K562 (cell line): ENCODE data around the gene NEDD8. TPM values are rescaled to one million over a fixed set of nuclear protein-coding genes. Genes with fewer than 3 reads are reported as not detected.

ENCODE experiments used
- ATAC-seq: fragments of 200-7000 bp; cut with Tn5 transposase; 3 replicates; pipeline ENCODE4 v1.9.1; 2020; ENCODE audit warnings: moderate library complexity
- BruUV-seq: library from RNA; stranded (reverse); fragments of 400-500 nt; replicated peaks from 2 replicates; lab custom pipeline; 2021; lab: Mats Ljungman, UMichigan
- CTCF ChIA-PET: fragments of 300-600 bp; formaldehyde crosslinking; extraction: SDS; loops from one replicate; lab custom pipeline; 2021; ENCODE audit warnings: low intra/inter-chr PET ratio; lab: Yijun Ruan, JAX
- POLR2A ChIA-PET: fragments of 300-600, 350-650 bp; sonication (Branson Sonifier 250); formaldehyde crosslinking; extraction: SDS; loops from one replicate; lab custom pipeline; 2021; ENCODE audit warnings: antibody characterized with exemption, inconsistent platforms; lab: Yijun Ruan, JAX
- DNase-seq, 4 experiments: peaks; one replicate each; pipeline versions ENCODE4 v3.0.0 to v3.0.0-alpha.2; 2011 to 2018; ENCODE audit warnings: low spot score in 3 of 4, mixed read lengths in 3 of 4; ENCODE audit errors: extremely low read depth in 1 of 4
- FAIRE-seq: peaks from 2 replicates; lab custom pipeline; 2011; peaks lifted over from hg19 to GRCh38; lab: Jason Lieb, UNC
- H2AFZ ChIP-seq: 2 replicates; pipeline ENCODE4 v1.6.0; 2011; ENCODE audit warnings: low read depth, low read length, control low read depth, inconsistent platforms
- H3K27ac ChIP-seq: fragments of 200-600 bp; 3 replicates; pipeline ENCODE4 v1.8.0; 2011; ENCODE audit warnings: low read depth, mild to moderate bottlenecking, control low read depth, inconsistent platforms, low read length, moderate library complexity, mixed read lengths; ENCODE audit errors: extremely low read depth
- H3K27me3 ChIP-seq, 2 experiments: fragments of 300-600 bp in 1 of 2; 2 replicates in 1 of 2; 3 replicates in 1 of 2; pipeline versions ENCODE4 v1.6.0 to v1.8.0; 2011; ENCODE audit warnings: inconsistent platforms in 2 of 2, low read length in 2 of 2, mild to moderate bottlenecking in 1 of 2, mixed read lengths in 1 of 2, moderate library complexity in 1 of 2; ENCODE audit not compliant: control insufficient read depth in 2 of 2, insufficient read depth in 2 of 2
- H3K36me3 ChIP-seq: fragments of 300-600 bp; 3 replicates; pipeline ENCODE4 v1.8.0; 2011; ENCODE audit warnings: mild to moderate bottlenecking, low read length, inconsistent platforms; ENCODE audit not compliant: control insufficient read depth, insufficient read depth
- H3K4me1 ChIP-seq, 2 experiments: fragments of 200-600 bp in 1 of 2; replicated peaks in 1 of 2; 2 replicates in 1 of 2; 3 replicates in 1 of 2; pipeline versions ENCODE4 v1.5.1 to v1.8.0; 2011; ENCODE audit warnings: inconsistent platforms in 2 of 2, low read length in 2 of 2, mild to moderate bottlenecking in 1 of 2, mixed read lengths in 1 of 2, moderate library complexity in 1 of 2; ENCODE audit not compliant: control insufficient read depth in 2 of 2, insufficient read depth in 2 of 2
- H3K4me2 ChIP-seq: 2 replicates; pipeline ENCODE4 v1.6.1; 2011; ENCODE audit warnings: low read length, control low read depth, inconsistent platforms, mixed read lengths; ENCODE audit not compliant: insufficient read depth
- H3K4me3 ChIP-seq: fragments of 200-600 bp; sonication (generic), shearing (Covaris generic); 2 replicates; pipeline ENCODE4 v1.5.1; 2016; ENCODE audit warnings: control low read depth, inconsistent platforms
- H3K79me2 ChIP-seq: fragments of 200-600 bp; 3 replicates; pipeline ENCODE4 v1.8.0; 2011; ENCODE audit warnings: low read length, inconsistent platforms; ENCODE audit not compliant: control insufficient read depth, insufficient read depth
- H3K9ac ChIP-seq, 2 experiments: 2 replicates each; pipeline versions ENCODE4 v1.6.0 to v1.6.1; 2011; ENCODE audit warnings: low read depth in 2 of 2, low read length in 2 of 2, control low read depth in 1 of 2, inconsistent platforms in 1 of 2, mild to moderate bottlenecking in 1 of 2, mixed read lengths in 1 of 2; ENCODE audit not compliant: insufficient read depth in 1 of 2
- H3K9me1 ChIP-seq: one replicate; pipeline ENCODE4 v1.6.0; 2011; ENCODE audit warnings: inconsistent platforms, mild to moderate bottlenecking, low read length, moderate library complexity; ENCODE audit not compliant: control insufficient read depth, insufficient read depth
- H3K9me3 ChIP-seq: replicated peaks from 2 replicates; pipeline ENCODE4 v1.5.1; 2011; ENCODE audit warnings: low read depth, low read length, inconsistent platforms; ENCODE audit not compliant: control insufficient read depth, insufficient read depth
- H4K20me1 ChIP-seq: replicated peaks from 2 replicates; pipeline ENCODE4 v1.6.1; 2011; ENCODE audit warnings: low read length, inconsistent platforms, mixed read lengths; ENCODE audit not compliant: control insufficient read depth, insufficient read depth
- CTCF ChIP-seq, 3 experiments: IDR thresholded peaks in 2 of 3; conservative IDR thresholded peaks in 1 of 3; 2 replicates each; pipeline ENCODE4 v1.5.1; 2011 to 2012; ENCODE audit warnings: low read length in 3 of 3, mild to moderate bottlenecking in 3 of 3, control low read depth in 2 of 3, improper control_type of control experiment in 1 of 3, inconsistent platforms in 1 of 3, low read depth in 1 of 3, mixed read lengths in 1 of 3, moderate library complexity in 1 of 3; ENCODE audit not compliant: insufficient read depth in 2 of 3
- FOXP4 ChIP-seq: sonication (generic); formaldehyde crosslinking; IDR thresholded peaks from 2 replicates; pipeline ENCODE4 v1.8.0; 2022; ENCODE audit warnings: mild to moderate bottlenecking, missing genetic modification reagents, borderline replicate concordance
- GABPB1 ChIP-seq: sonication (generic); formaldehyde crosslinking; IDR thresholded peaks from 2 replicates; pipeline ENCODE4 v1.8.0; 2022; ENCODE audit warnings: mild to moderate bottlenecking, missing genetic modification reagents
- NR2C1 ChIP-seq, 2 experiments: fragments of 450-650 bp; IDR thresholded peaks; 2 replicates each; pipeline ENCODE4 v1.6.1; 2017; ENCODE audit warnings: mild to moderate bottlenecking in 2 of 2, antibody characterized with exemption in 1 of 2, inconsistent platforms in 1 of 2, missing compliant biosample characterization in 1 of 2, missing genetic modification characterization in 1 of 2
- WGBS: fragments of 100-300 bp; shearing (Covaris generic); methylation state at CpG from one replicate; pipeline ENCODE4 v1.1.6; 2016; ENCODE audit warnings: low coverage, mixed read lengths; ENCODE audit not compliant: insufficient coverage; ENCODE audit errors: missing lambda C conversion rate; 5-methylcytosine and 5-hydroxymethylcytosine counted together
- in situ Hi-C: fragments of 300-500 bp; cut with MboI; formaldehyde crosslinking; loops from 4 replicates; pipeline ENCODE4 v1.15.0; 2018; ENCODE audit warnings: inconsistent platforms, mixed read lengths
- intact Hi-C: fragments of 100-400 bp; cut with micrococcal nuclease; formaldehyde crosslinking; loops from 2 replicates; pipeline ENCODE4 v1.14.2; 2022
- polyA plus RNA-seq, 8 experiments: library from polyadenylated mRNA; depleted of rRNA in 4 of 8; stranded (reverse) in 5 of 8; unstranded in 3 of 8; fragments of >200 nt; fragmentation: Nextera tagmentation in 2 of 8; fragmentation: Illumina TruSeq in 1 of 8; extraction: Ambion mirVana in 2 of 8; extraction: Trizol in 1 of 8; gene quantifications; 2 replicates each; pipeline versions ENCODE4 v1.2.1 to v1.2.3, GENCODE V29; 2011 to 2014; ENCODE audit warnings: inconsistent platforms in 1 of 8, missing spikeins in 1 of 8
- total RNA-seq, 7 experiments: library from RNA; depleted of rRNA in 6 of 7; stranded (reverse); fragments of >200 nt in 6 of 7; fragmentation: Illumina TruSeq in 2 of 7; extraction: Trizol in 2 of 7; gene quantifications; 2 replicates each; pipeline versions ENCODE4 v1.2.1 to v1.2.3, GENCODE V29; 2011 to 2021; ENCODE audit warnings: low replicate concordance in 1 of 7

The NEDD8 gene
- total and polyA plus RNA-seq, 9 of the 15 experiments (the other 6 are each of a cell fraction or from before 2014, with no cell fraction given) = 142 to 691 (median 260) TPM

- TF ChIP-seq FOXP4 (CRISPR knock-in tag) = no peak
- TF ChIP-seq, all 486 proteins: peak for 27
These were observed 42.0 kb upstream of the NEDD8 start (continued) for GRCh38 chr14:24274101-24274543.

GRCh38 chr14:24273422-24273998, 41.3 kb upstream of the NEDD8 start:
- Histone ChIP-seq H3K4me1 (peaks cover 27 to 29% of the 10 kb centered on the region in 2 experiments; a peak in 4 of 5 replicates), H3K9ac (no peak overlapping the region), H3K27me3 (no peaks in the 10 kb centered on the region), H4K20me1 (no peaks in the 10 kb centered on the region; the same call in 1 of the 2 replicates), H2AFZ (no peak overlapping the region), H3K9me3 (no peaks in the 10 kb centered on the region), H3K79me2 (peaks cover 9% of the 10 kb centered on the region; the same call in 1 of the 3 replicates), H3K27ac (no peak overlapping the region), H3K36me3 (no peaks in the 10 kb centered on the region; the same call in 2 of the 3 replicates), H3K9me1 (peaks cover 2% of the 10 kb centered on the region), H3K4me3 (no peak overlapping the region), H3K4me2 (no peak overlapping the region)
- ChIA-PET CTCF (no interaction called here), POLR2A (interaction anchor here (0.6 to 1.2 kb wide), 2 partner anchors 11 to 17 kb away, joined by 3 to 4 read pairs; partner anchors contain the start of gene TGM1)
- 0 out of 6 replicates have a peak, but pooled peaks of 2 of the 3 experiments have one; percentile 10 to 25 for TF ChIP-seq CTCF (IDR thresholded peaks at IDR 0.05 in 2 of 3, conservative IDR thresholded peaks at IDR 0.05 in 1 of 3; ENCODE audit: insufficient read depth in 2 of 3, low read depth in 1 of 3, low read length in 3 of 3)
- TF ChIP-seq NR2C1 (IDR thresholded peaks at IDR 0.05) = no peak
- TF ChIP-seq NR2C1 (tag; IDR thresholded peaks at IDR 0.05) = no peak
- TF ChIP-seq GABPB1 = no peak
- WGBS = 70% methylated on average over 3 of the region's 3 CpGs
- DNase-seq (no peak), FAIRE-seq (no peak), ATAC-seq (peak; percentile 12; the same call in 1 of the 3 replicates)
- no TSS peak for BruUV-seq
- intact Hi-C loops (no loop called here), in situ Hi-C loops (no loop called here)
